GM04503 (cell line): ENCODE results near the gene PPP1R14D.

Source experiments
- DNase-seq: peaks from one replicate; pipeline ENCODE4 v3.0.0-alpha.2; 2012; ENCODE audit warnings: low read depth

PPP1R14D gene

GRCh38 chr15:40852529-40852928 is 24.0 kb upstream of the PPP1R14D start:
- DNase-seq = no peak

- DNase-seq = no peak
Measured at GRCh38 chr15:40850576-40851112, 22.1 kb upstream of the PPP1R14D start.

GRCh38 chr15:40847223-40847961 is 18.9 kb upstream of the PPP1R14D start:
- DNase-seq = no peak

- no peak for DNase-seq
Measured at GRCh38 chr15:40846841-40847222, 18.3 kb upstream of the PPP1R14D start.

- DNase-seq = no peak
Measured at GRCh38 chr15:40845511-40846284, 17.2 kb upstream of the PPP1R14D start.

- no peak for DNase-seq
Measured at GRCh38 chr15:40845036-40845435, 16.5 kb upstream of the PPP1R14D start.

GRCh38 chr15:40844696-40845030 is 16.2 kb upstream of the PPP1R14D start:
- DNase-seq = no peak

- DNase-seq = no peak
Measured at GRCh38 chr15:40843885-40844695, 15.6 kb upstream of the PPP1R14D start, which contains the start of gene SPINT1. TSS of gene SPINT1 (plus strand) at chr15:40844048. CDS start at chr15:40844555, 507 bp downstream.

- no peak for DNase-seq
Measured at GRCh38 chr15:40843261-40843884, 14.9 kb upstream of the PPP1R14D start.

- DNase-seq = no peak
Measured at GRCh38 chr15:40841741-40842140, 13.2 kb upstream of the PPP1R14D start.

GRCh38 chr15:40838756-40839155 is 10.2 kb upstream of the PPP1R14D start:
- peak; percentile 33 for DNase-seq

- DNase-seq = no peak
Measured at GRCh38 chr15:40836020-40836419, 7.5 kb upstream of the PPP1R14D start.

GRCh38 chr15:40832903-40833302 is 4.4 kb upstream of the PPP1R14D start:
- DNase-seq = no peak

GRCh38 chr15:40831861-40832260 is 3.4 kb upstream of the PPP1R14D start:
- DNase-seq = no peak

GRCh38 chr15:40830884-40831283 is 2.4 kb upstream of the PPP1R14D start:
- DNase-seq = no peak

GRCh38 chr15:40829115-40829514 is 607 bp upstream of the PPP1R14D start:
- no peak for DNase-seq

- DNase-seq = no peak
Measured at GRCh38 chr15:40826423-40827075, 2.0 kb downstream of the PPP1R14D start.

GRCh38 chr15:40825661-40826422 is 2.7 kb downstream of the PPP1R14D start:
- DNase-seq = peak; percentile 34

- no peak for DNase-seq
Measured at GRCh38 chr15:40823572-40824343, 4.8 kb downstream of the PPP1R14D start.

GRCh38 chr15:40821195-40821594 is 7.3 kb downstream of the PPP1R14D start:
- DNase-seq = no peak
